IPS DF 4.7 (cell line): ENCODE results near the gene MICAL3.
"Not testable (repeated sequence)": the region's sequence is repeated elsewhere in the genome, so short reads cannot be mapped to it uniquely, and the experiment has no call there.

Source experiments
- DNase-seq: peaks from one replicate; pipeline ENCODE4 v3.0.0-alpha.2; 2013; ENCODE audit warnings: low spot score; ENCODE audit errors: extremely low read depth

Gene MICAL3

GRCh38 chr22:17939011-17939410 lies 85.3 kb downstream of the MICAL3 start:
- DNase-seq = no peak

GRCh38 chr22:17938484-17938924 lies 85.9 kb downstream of the MICAL3 start:
- no peak for DNase-seq

- DNase-seq = not testable (repeated sequence)
Observed at GRCh38 chr22:17932457-17932856, 91.9 kb downstream of the MICAL3 start.

- no peak for DNase-seq
Observed at GRCh38 chr22:17931400-17931825, 92.9 kb downstream of the MICAL3 start.

GRCh38 chr22:17930455-17931313 lies 93.7 kb downstream of the MICAL3 start:
- DNase-seq = no peak

- no peak for DNase-seq
Observed at GRCh38 chr22:17929909-17930308, 94.5 kb downstream of the MICAL3 start.

GRCh38 chr22:17928391-17928790 lies 96.0 kb downstream of the MICAL3 start:
- DNase-seq = no peak

- DNase-seq = no peak
Observed at GRCh38 chr22:17927062-17927461, 97.3 kb downstream of the MICAL3 start.

GRCh38 chr22:17926516-17926915 lies 97.8 kb downstream of the MICAL3 start:
- no peak for DNase-seq

GRCh38 chr22:17925431-17925841 lies 98.9 kb downstream of the MICAL3 start:
- DNase-seq = no peak

- no peak for DNase-seq
Observed at GRCh38 chr22:17924735-17925364, 99.5 kb downstream of the MICAL3 start.

GRCh38 chr22:17924076-17924475 lies 100.3 kb downstream of the MICAL3 start:
- no peak for DNase-seq

GRCh38 chr22:17922925-17923903 lies 101.1 kb downstream of the MICAL3 start:
- DNase-seq = no peak

GRCh38 chr22:17921871-17922821 lies 102.2 kb downstream of the MICAL3 start:
- no peak for DNase-seq

- DNase-seq = no peak
Observed at GRCh38 chr22:17920992-17921650, 103.2 kb downstream of the MICAL3 start.

- no peak for DNase-seq
Observed at GRCh38 chr22:17920145-17920605, 104.2 kb downstream of the MICAL3 start.

GRCh38 chr22:17919276-17920144 lies 104.9 kb downstream of the MICAL3 start:
- DNase-seq = no peak

- no peak for DNase-seq
Observed at GRCh38 chr22:17918840-17919239, 105.5 kb downstream of the MICAL3 start.
